ENCODE results near the gene DTNB.
"Not testable (repeated sequence)": the region's sequence is repeated elsewhere in the genome, so short reads cannot be mapped to it uniquely, and the experiment has no call there.

DTNB gene

DNA sequence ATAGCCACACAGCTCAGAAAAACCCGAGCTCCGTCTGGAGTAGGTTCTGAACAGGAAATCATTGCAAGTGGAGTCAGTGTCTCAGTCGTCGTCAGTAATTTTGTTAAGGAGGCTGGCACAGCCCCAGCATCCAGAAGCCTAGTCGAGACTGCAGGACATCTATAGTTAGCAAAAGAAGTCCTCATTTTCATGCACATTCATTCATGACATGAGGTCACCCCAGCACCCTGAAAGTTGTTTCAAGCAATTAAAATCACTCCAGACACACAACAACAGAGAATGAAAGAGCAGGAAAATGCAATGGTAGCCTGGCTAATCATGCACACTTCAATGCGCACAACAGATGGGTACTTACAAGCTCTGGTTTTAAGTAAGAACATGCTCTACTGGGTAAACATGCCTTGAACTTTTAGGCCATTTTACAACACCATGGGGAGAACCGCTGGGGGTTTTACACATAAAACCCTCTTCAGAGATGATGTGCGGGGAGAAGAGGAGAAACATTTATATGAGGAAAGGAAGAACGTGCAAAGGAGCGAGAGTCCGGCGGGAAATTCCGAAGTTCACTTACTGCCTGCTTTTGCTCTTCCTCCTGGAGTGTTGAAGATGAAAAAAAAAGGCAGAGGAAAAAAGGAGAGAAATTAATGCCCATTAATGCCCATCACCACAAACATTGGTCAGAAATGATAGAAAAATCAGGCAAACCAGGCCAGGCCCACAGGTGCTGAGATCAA, 254.3 kb downstream of the DTNB start:
- no peak for DNase-seq (ENCODE audit: low read depth)

DNA sequence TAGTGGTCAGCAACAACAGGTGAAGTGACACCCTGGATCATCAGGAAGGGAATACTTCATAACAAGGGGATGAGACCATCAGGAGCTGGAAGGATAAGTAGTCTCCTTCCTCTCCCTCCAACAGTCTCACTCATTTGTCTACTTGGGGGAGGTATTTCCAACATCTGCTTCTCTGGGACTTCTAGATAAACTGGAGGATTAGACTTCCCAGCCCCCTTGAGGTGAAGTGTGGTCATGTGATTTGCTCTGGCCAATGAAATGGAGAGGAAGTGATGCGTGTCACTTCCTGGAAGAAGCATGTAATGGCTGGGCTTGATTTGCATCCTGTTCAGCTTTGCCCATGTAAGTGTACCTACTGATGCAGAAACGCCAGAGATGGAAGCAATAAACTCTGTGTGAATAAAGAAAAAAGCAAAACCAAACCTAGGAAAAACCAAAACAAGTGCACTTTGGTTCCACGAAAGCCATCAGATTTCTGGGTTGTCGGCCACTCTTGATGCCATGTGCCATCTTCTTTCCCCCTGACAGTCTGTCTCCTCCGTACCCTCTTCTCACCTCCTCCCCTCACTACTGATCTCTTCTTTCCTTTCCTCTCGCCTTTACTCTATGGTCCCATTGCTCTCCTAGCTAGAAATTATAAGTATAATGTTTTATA, 255.5 kb downstream of the DTNB start:
- no peak for DNase-seq (ENCODE audit: low read depth)

- DNase-seq (ENCODE audit: low read depth), result no peak
Measured at GRCh38 chr2:25416674-25417073, 256.7 kb downstream of the DTNB start.

GRCh38 chr2:25414781-25415180, 258.6 kb downstream of the DTNB start:
- DNase-seq (ENCODE audit: low read depth), result no peak

DNA sequence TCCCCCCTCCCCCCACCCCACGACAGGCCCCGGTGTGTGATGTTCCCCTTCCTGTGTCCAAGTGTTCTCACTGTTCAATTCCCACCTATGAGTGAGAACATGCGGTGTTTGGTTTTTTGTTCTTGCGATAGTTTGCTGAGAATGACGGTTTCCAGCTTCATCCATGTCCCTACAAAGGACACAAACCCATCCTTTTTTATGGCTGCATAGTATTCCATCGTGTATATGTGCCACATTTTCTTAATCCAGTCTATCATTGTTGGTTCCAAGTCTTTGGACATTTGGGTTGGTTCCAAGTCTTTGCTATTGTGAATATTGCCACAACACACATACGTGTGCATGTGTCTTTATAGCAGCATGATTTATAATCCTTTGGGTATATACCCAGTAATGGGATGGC, 260.0 kb downstream of the DTNB start:
- not testable (repeated sequence) for DNase-seq (ENCODE audit: low read depth)

DNA sequence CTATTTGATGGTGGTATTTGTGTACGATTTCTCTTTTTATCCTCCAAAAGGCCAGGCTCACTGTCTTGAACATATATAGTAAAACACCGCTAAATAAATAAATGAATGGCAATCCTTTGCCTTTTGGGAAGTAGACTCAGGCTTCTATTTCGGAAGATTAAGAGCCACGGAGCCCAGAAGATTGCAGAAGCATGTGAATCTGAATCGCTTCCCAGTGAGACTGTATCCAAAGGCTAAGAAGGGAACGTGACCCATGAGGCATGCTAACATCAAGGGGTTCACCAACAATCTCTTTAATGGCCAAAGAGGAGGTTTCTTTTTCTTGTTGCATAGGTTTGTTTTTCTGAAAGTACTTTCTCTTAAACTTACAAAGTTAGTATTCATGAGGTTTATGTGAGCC, 261.6 kb downstream of the DTNB start:
- no peak for DNase-seq (ENCODE audit: low read depth)

GRCh38 chr2:25411281-25411680, 262.1 kb downstream of the DTNB start:
- DNase-seq (ENCODE audit: low read depth), result no peak

DNA sequence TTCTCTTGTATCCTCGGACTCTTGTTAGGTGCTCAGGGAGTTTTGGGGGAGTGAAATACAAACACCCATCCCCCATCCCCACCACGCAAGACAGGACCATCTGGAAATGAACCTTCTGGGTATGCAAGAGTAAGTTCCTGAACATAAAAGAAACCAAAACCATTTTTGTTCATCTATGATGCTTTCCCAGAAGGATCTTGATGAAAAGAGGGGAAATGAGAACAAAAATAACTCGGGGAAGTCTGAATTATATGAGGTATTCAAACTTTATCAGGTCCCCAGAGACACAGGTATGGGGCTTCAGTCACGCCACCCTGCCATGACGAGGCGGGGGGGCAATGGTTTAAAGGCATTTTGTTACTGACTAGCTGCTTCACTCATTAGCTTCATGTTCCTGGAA, 263.0 kb downstream of the DTNB start:
- DNase-seq (ENCODE audit: low read depth), result no peak

- no peak for DNase-seq (ENCODE audit: low read depth)
Measured at GRCh38 chr2:25409468-25409867, 263.9 kb downstream of the DTNB start.

DNA sequence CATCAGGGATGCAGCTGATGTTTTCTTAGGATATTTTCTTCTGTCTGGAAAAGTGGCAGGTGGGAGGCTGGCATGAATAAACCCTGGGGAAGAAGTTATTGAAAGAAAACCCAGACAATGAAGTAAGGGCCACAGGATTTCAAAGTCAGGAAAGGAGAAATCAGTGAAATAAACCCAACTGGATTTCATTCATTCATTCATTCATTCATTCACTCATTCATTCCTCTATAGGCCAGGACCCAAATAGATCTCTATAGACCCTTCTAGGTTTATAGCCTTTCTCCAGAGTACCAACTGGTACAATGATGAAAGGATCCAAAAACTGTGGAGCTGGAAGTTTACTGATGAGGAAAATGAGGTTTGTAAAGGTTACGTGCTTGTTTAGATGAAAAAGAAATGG, 264.3 kb downstream of the DTNB start:
- DNase-seq (ENCODE audit: low read depth), result no peak

DNA sequence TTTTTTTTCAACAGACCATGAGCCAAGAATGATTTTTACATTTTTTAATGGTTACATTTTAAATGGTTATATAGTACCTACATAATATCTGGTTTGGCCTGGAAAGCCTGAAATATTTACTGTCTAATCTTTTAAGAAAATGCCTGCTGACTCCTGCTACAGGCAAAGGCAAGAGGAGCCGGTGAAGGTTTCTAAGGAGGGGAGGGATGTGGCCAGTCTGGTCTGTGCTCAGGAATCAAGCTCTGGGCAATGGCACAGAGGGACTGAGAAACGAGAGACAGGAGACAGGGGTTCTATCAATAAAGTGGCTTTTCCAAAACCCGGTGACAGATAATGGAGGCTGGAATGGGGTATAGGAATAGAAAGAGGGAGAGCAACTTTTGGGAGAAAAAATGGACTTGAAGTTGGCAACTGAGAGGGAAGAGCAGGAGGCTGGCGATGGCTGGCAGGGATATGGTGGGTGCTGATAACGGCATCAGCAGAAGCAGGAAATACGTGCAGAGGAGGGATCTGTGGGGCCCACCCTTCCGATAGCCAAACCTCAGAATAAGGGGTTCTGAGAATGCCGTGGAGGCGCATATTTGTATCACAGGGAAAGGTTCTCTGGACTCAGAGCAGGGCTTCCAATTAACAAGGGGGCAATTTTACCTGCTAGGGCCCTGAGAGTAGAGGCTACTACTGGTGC, 267.6 kb downstream of the DTNB start:
- DNase-seq (ENCODE audit: low read depth), result no peak

- DNase-seq (ENCODE audit: low read depth), result not testable (repeated sequence)
Measured at GRCh38 chr2:25403120-25403760, 270.1 kb downstream of the DTNB start.

DNA sequence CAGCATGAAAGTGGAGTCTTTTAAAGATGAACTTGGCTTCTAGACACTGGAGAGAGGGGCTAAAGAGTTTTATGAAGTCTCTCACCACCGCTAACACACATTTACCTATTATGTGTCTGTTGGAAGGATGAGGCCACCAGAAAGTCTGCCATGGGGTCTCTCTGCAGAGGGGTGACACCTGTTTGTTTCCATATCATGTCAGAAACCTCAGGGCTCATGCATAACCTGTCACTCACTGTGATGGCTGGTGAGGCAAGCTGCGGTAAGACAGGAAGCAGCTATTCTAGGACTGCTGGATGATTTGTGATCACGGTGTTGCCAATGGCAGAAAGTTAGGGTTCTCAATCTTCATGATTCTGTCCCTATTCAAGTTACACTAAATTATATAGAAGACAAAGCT, 270.9 kb downstream of the DTNB start:
- no peak for DNase-seq (ENCODE audit: low read depth)

DNA sequence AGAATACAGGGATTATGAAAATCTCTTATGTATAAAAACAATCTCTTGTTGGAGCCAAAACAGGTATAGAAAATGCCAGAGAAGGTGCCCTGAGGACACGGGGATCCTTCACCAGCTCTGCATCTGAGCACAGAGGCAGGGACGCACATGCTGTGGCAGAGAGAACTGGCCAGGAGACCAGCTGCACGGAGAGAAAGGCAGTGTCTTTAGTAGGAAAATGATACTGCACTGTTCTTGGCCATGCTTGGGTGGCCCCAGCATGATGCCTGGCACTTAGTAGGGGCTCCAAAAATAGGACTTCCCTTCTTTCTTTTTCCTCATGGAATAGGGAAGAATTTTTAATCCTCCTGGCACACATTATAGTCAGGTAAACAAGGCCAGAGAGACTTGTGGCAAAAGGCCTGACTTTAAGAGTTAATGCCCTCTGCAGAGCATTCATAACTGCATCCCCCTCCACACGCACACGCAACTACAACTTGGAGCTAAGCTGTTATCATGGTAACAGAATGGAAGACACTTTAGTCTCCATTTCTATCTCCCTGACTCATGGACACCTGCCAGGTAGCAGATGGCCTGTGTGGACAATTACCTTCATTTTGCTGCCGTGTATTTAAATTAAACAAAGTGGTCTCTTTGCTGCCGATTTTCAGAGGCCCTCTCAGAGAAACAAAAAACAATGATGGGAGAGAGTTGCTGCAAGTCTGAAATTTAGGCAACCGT, 271.9 kb downstream of the DTNB start:
- no peak for DNase-seq (ENCODE audit: low read depth)

- no peak for DNase-seq (ENCODE audit: low read depth)
Measured at GRCh38 chr2:25400576-25401216, 272.7 kb downstream of the DTNB start.

DNA sequence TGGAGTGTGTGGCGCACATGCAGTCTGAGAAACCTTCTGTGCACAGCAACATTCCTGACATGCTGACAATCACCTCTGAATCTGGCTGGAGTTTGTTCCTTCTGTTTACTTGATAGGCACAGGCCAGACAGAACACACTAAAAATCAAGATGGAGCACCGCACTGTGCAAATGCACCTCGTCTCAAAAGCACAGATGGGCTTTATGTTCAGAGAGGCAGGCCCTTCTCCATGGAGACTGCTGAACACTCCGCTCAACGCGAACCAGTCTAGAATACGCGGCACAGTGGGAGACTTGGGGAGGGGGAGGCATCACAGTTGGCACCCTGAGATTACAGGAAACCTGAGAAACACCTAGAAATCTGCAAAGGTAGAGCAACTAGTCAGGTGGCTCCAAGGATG, 273.2 kb downstream of the DTNB start:
- no peak for DNase-seq (ENCODE audit: low read depth)

- DNase-seq (ENCODE audit: low read depth), result no peak
Measured at GRCh38 chr2:25398534-25398933, 274.8 kb downstream of the DTNB start.

DNA sequence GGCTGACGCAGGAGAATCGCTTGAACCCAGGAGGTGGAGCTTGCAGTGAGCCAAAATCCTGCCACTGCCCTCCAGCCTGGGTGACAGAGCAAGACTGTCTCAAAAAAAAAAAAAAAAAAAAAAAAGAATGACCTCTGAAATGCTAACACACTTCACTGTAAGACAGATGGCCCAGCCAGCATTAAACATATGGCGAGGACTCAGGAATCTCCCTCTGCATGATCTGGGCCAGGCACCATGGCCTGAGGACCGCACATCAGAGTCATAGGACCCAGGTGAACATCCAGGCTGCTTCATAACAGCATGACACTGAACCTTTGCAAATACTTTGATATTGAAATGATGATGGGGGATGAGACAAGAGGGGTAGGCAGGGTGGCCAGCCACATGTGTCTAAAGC, 275.6 kb downstream of the DTNB start:
- no peak for DNase-seq (ENCODE audit: low read depth)

GRCh38 chr2:25389161-25389560, 284.2 kb downstream of the DTNB start:
- DNase-seq (ENCODE audit: low read depth), result no peak

DNA sequence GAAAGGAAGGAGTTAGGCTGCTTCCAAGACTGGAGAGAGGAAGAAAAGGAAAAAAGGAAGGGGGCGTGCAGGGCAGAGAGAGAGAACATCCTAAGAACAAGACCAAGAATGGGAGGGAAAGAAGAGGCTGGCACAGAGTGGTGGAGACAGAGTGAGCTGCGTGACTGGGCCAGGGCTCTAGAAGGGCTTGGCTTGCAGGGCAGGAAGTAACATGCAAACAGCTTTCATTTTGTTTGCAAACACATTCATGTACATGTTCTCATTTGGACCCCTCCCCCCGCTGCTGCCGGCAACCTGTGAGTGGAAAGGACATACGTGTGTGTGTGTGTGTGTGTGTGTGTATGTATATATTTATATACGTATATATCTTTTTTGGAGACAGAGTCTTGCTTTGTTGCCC, 284.9 kb downstream of the DTNB start:
- no peak for DNase-seq (ENCODE audit: low read depth)

- no peak for DNase-seq (ENCODE audit: low read depth)
Measured at GRCh38 chr2:25387876-25388449, 285.4 kb downstream of the DTNB start.
